ENCODE results near the gene NNT.
"Not testable (repeated sequence)": the region's sequence is repeated elsewhere in the genome, so short reads cannot be mapped to it uniquely, and the experiment has no call there.

NNT gene

DNA sequence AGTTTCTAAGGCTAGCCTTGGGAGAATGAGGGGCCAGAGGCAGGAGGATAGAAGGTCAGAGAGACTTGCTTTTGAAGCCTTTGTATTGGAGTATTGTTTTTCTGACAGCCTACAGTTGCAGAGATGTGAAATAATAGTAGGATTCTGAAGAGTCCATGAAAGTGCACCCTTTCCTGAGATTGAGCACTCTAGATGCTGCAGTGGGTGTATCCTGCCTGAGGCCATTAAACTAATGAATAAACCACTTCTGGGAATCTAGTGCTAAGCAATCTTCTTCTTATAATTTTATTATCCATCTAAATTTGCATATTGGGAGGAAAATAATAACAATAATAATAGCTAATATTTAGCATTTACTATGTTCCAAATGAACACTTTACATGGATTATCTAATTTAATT is 19.3 kb upstream of the NNT start:
- no peak overlapping the region for H3K4me3 ChIP-seq (ENCODE audit: low read depth, low read length)
- TF ChIP-seq, protein P1, sequence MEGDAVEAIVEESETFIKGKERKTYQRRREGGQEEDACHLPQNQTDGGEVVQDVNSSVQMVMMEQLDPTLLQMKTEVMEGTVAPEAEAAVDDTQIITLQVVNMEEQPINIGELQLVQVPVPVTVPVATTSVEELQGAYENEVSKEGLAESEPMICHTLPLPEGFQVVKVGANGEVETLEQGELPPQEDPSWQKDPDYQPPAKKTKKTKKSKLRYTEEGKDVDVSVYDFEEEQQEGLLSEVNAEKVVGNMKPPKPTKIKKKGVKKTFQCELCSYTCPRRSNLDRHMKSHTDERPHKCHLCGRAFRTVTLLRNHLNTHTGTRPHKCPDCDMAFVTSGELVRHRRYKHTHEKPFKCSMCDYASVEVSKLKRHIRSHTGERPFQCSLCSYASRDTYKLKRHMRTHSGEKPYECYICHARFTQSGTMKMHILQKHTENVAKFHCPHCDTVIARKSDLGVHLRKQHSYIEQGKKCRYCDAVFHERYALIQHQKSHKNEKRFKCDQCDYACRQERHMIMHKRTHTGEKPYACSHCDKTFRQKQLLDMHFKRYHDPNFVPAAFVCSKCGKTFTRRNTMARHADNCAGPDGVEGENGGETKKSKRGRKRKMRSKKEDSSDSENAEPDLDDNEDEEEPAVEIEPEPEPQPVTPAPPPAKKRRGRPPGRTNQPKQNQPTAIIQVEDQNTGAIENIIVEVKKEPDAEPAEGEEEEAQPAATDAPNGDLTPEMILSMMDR (IDR thresholded peaks at IDR 0.05; ENCODE audit: control insufficient read depth, extremely low read depth, insufficient read depth): no peak
- no peak for DNase-seq (ENCODE audit: low read depth)

DNA sequence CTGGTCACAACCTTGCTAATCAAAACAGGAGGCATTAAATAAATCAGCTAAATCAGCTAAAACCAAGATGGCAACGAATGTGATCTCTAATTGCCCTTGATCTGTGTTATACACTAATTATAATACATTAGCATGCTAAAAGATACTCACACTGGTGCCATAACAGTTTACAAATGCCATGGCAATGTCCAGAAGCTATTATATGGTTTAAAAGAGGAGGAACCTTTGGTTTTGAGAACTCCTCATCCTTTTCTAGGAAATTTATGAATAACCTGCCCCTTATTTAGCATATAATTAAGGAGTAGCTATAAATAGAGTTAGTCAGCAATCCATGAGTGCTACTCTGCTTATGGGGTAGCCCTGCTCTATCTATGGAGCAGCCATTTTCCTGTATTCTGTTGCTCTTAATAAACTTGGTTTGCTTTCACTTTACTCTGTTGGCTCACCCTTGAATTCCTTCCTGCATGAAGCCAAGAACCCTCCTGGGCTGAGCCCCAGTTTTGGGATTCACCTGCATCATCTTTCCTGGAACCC is 18.7 kb upstream of the NNT start:
- DNase-seq (ENCODE audit: low read depth): no peak
- no peak overlapping the region for H3K4me3 ChIP-seq (ENCODE audit: low read depth, low read length)
- TF ChIP-seq, protein P1 (IDR thresholded peaks at IDR 0.05; ENCODE audit: control insufficient read depth, extremely low read depth, insufficient read depth): no peak

DNA sequence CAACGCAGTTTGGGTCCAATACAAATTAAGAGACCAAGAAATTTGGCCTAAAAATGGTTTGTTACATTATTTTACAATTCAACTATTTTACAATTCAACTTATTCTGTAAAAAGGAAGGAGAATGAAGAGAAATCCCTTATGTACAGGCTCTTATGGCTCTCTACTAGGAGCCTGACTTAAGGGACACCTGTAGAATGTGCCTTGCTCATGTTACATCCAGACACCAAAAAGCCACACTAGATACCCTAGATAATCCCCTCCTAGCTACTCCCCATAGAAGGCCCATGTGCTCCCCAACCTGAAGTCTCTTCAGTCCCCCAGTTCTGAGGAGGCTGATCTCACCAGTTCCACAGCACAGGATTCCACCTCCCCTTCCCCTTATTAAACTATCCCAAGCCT is 14.1 kb upstream of the NNT start:
- DNase-seq (ENCODE audit: low read depth): no peak
- TF ChIP-seq, protein P1 (IDR thresholded peaks at IDR 0.05; ENCODE audit: control insufficient read depth, extremely low read depth, insufficient read depth): no peak
- no peak overlapping the region for H3K4me3 ChIP-seq (ENCODE audit: low read depth, low read length)

DNA sequence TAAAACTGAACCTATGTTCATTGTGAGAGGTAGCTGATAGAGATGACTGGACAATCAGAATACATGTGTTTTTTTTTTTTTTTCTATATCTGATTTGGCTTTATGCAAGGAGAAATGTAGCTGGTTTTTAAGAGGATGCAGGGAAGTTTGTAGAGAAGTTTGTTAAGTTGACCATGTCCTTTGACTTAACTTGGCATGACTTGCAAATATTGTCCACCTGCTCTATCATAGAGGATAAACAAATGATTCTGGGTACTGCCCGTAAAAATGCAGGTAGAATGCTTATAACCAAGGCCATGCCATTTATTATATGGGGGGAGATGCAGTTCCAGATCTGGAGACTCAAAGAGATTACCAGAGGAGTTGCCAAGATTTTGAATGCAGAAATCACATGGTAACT is 13.7 kb upstream of the NNT start:
- TF ChIP-seq, protein P1 (IDR thresholded peaks at IDR 0.05; ENCODE audit: control insufficient read depth, extremely low read depth, insufficient read depth): no peak
- no peak for DNase-seq (ENCODE audit: low read depth)
- H3K4me3 ChIP-seq (ENCODE audit: low read depth, low read length): no peak overlapping the region

DNA sequence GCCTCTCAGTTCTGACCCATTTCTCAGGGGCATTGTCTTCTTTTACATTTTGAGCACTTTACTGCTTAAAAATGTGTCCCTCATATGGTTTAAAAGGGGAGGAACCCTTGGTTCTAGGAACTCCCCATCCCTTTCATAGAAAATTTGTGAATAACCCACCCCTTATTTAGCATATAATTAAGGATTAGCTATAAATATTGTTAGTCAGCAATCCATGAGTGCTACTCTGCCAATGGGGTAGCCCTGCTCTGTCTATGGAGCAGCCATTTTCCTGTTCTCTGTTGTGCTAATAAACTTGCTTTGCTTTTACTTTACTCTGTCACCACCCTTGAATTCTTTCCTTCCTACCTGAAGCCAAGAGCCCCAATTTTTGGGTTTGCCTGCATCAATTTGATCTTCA is 12.3 kb upstream of the NNT start:
- TF ChIP-seq, protein P1 (IDR thresholded peaks at IDR 0.05; ENCODE audit: control insufficient read depth, extremely low read depth, insufficient read depth): no peak
- DNase-seq (ENCODE audit: low read depth): no peak
- H3K4me3 ChIP-seq (ENCODE audit: low read depth, low read length): no peak overlapping the region

DNA sequence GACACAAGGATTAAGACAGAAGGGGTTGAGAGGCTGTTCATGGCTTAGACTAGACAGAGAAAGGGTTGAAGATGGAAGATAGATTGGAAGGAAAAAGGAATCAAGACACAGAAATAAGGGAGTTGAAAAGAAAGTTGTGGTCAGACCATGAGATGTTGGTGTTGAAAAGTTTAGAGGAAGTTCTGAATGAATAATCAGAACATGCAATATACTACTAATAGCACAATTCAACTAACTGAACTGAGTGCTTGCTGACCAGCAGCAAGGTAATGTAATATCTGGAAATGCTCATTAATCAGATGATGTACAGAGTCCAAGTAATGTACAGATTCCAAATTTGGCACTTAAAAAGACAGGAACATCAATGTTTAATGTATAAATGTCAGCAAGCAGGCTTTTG is 10.6 kb upstream of the NNT start:
- H3K4me3 ChIP-seq (ENCODE audit: low read depth, low read length): no peak overlapping the region
- TF ChIP-seq, protein P1 (IDR thresholded peaks at IDR 0.05; ENCODE audit: control insufficient read depth, extremely low read depth, insufficient read depth): no peak

DNA sequence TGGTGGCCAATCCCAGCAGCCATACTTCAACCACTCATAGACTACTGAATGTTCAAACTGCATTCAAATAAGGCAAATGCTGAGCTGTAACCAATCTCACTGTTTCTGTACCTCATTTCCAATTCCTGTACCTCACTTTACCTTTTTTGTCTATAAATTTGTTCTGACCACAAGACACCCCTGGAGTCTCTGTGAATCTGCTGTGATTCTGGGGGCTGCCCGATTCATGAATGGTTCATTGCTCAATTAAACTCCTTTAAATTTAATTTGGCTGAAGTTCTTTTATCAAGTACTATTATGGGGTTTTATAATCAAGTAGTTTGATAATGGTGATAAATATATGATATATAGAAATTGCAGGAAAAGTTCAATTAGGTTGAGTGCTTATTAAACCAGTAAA is 4.1 kb upstream of the NNT start:
- not testable (repeated sequence) for DNase-seq (ENCODE audit: low read depth); H3K4me3 ChIP-seq (ENCODE audit: low read depth, low read length)

More for the DNA sequence above, 10.6 kb upstream of the NNT start:
- DNase-seq (ENCODE audit: low read depth): no peak
